K562 (cell line): ENCODE results near the gene MRPL4. TPM values are rescaled to one million over a fixed set of nuclear protein-coding genes. Genes with fewer than 3 reads are reported as not detected.

Experiments
- ATF7 ChIP-seq: fragments of 450-650 bp; IDR thresholded peaks from 2 replicates; pipeline ENCODE4 v1.7.1; 2014; ENCODE audit warnings: mild to moderate bottlenecking, moderate library complexity
- BACH1 ChIP-seq: fragments of 200-800 bp; sonication (Bioruptor generic); IDR thresholded peaks from 2 replicates; pipeline ENCODE4 v1.6.1; 2016; ENCODE audit warnings: missing genetic modification characterization, missing compliant biosample characterization
- CREM ChIP-seq: IDR thresholded peaks from 2 replicates; pipeline ENCODE4 v1.6.1; 2014; ENCODE audit warnings: antibody characterized with exemption, low read depth
- GTF2F1 ChIP-seq: IDR thresholded peaks from 2 replicates; pipeline ENCODE4 v1.6.1; 2011; ENCODE audit warnings: low read depth, low read length, improper control_type of control experiment
- IRF1 ChIP-seq: sonication (generic); formaldehyde crosslinking; IDR thresholded peaks from 2 replicates; pipeline ENCODE4 v1.8.0; 2022; ENCODE audit warnings: missing genetic modification reagents, mild to moderate bottlenecking, borderline replicate concordance
- MXI1 ChIP-seq: IDR thresholded peaks from 2 replicates; pipeline ENCODE4 v1.6.1; 2011; ENCODE audit warnings: low read depth, mild to moderate bottlenecking, improper control_type of control experiment, low read length
- POLR2B ChIP-seq: fragments of 450-650 bp; IDR thresholded peaks from 2 replicates; pipeline ENCODE4 v1.6.1; 2018; ENCODE audit warnings: low read depth; ENCODE audit not compliant: partially characterized antibody
- SIRT6 ChIP-seq: IDR thresholded peaks from one replicate; pipeline ENCODE4 v1.6.1; 2012; ENCODE audit warnings: low read depth, mild to moderate bottlenecking, control low read depth, inconsistent platforms, low read length, moderate library complexity
- TAF1 ChIP-seq: IDR thresholded peaks from 2 replicates; pipeline ENCODE4 v1.6.1; 2011; ENCODE audit warnings: mild to moderate bottlenecking, low read length, moderate library complexity; ENCODE audit not compliant: insufficient read depth, control insufficient read depth, severe bottlenecking; ENCODE audit errors: extremely low read depth
- TRIM28 ChIP-seq: fragments of 450-650 bp; IDR thresholded peaks from 2 replicates; pipeline ENCODE4 v1.6.1; 2017
- USF1 ChIP-seq: sonication (generic); formaldehyde crosslinking; IDR thresholded peaks from 2 replicates; pipeline ENCODE4 v1.9.0; 2022; ENCODE audit warnings: mild to moderate bottlenecking, missing genetic modification reagents
- ZBED1 ChIP-seq: IDR thresholded peaks from 2 replicates; pipeline ENCODE4 v1.6.1; 2014
- ZFX ChIP-seq: sonication (generic); formaldehyde crosslinking; IDR thresholded peaks from 2 replicates; pipeline ENCODE4 v1.8.0; 2022; ENCODE audit warnings: mild to moderate bottlenecking, missing genetic modification reagents, moderate library complexity
- ZNF561 ChIP-seq: fragments of 450-650 bp; formaldehyde crosslinking; conservative IDR thresholded peaks from 2 replicates; pipeline ENCODE4 v1.4.0; 2020; ENCODE audit warnings: mild to moderate bottlenecking, moderate library complexity
- polyA plus RNA-seq, 8 experiments: library from polyadenylated mRNA; depleted of rRNA in 4 of 8; stranded (reverse) in 5 of 8; unstranded in 3 of 8; fragments of >200 nt; fragmentation: Nextera tagmentation in 2 of 8; fragmentation: Illumina TruSeq in 1 of 8; extraction: Ambion mirVana in 2 of 8; extraction: Trizol in 1 of 8; gene quantifications; 2 replicates each; pipeline versions ENCODE4 v1.2.1 to v1.2.3, GENCODE V29; 2011 to 2014; ENCODE audit warnings: inconsistent platforms in 1 of 8, missing spikeins in 1 of 8
- total RNA-seq, 7 experiments: library from RNA; depleted of rRNA in 6 of 7; stranded (reverse); fragments of >200 nt in 6 of 7; fragmentation: Illumina TruSeq in 2 of 7; extraction: Trizol in 2 of 7; gene quantifications; 2 replicates each; pipeline versions ENCODE4 v1.2.1 to v1.2.3, GENCODE V29; 2011 to 2021; ENCODE audit warnings: low replicate concordance in 1 of 7
- TF ChIP-seq, protein P1 (sequence below): fragments of 450-650 bp; IDR thresholded peaks from 2 replicates; pipeline ENCODE4 v1.6.1; 2016; ENCODE audit warnings: mild to moderate bottlenecking, moderate library complexity

Gene MRPL4
- total and polyA plus RNA-seq, 9 of the 15 experiments (the other 6 are each of a cell fraction or from before 2014, with no cell fraction given) = 1.4 to 239 (median 64.9) TPM

DNA sequence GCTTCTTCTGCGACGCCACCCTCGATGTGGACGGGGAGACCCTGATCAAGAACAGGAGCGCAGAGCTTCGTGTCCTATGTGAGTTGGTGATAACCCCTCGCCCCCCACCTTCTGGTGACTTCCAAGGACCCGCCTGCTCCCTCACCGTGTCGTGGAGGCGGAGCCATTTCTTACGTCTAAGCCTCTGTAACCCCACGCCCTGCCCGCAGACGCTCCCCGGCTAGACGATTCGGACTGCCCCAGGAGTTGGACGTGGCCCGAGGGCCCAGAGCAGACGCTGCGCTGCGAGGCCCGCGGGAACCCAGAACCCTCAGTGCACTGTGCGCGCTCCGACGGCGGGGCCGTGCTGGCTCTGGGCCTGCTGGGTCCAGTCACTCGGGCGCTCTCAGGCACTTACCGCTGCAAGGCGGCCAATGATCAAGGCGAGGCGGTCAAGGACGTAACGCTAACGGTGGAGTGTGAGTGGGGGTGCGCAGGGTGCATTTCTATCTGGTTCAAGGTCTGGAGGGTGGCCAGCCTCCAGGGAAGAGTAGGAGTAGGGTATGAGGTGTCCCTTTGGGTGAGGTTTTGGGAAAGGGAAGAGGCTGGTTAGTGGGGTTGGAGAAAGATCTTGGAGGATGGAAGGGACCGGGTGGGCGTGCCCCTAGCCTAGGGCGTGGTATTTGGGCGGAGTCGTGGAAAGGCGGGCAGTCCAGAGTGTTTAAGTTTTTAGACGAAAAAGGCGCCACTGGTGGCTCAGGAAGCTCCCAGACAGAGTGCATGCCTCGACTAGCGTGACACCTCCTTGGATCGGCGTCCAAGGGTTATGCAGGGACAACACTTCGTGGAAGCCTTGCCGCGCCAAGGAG lies 41.0 kb downstream of the MRPL4 start (continued):
- TF ChIP-seq, protein P1, sequence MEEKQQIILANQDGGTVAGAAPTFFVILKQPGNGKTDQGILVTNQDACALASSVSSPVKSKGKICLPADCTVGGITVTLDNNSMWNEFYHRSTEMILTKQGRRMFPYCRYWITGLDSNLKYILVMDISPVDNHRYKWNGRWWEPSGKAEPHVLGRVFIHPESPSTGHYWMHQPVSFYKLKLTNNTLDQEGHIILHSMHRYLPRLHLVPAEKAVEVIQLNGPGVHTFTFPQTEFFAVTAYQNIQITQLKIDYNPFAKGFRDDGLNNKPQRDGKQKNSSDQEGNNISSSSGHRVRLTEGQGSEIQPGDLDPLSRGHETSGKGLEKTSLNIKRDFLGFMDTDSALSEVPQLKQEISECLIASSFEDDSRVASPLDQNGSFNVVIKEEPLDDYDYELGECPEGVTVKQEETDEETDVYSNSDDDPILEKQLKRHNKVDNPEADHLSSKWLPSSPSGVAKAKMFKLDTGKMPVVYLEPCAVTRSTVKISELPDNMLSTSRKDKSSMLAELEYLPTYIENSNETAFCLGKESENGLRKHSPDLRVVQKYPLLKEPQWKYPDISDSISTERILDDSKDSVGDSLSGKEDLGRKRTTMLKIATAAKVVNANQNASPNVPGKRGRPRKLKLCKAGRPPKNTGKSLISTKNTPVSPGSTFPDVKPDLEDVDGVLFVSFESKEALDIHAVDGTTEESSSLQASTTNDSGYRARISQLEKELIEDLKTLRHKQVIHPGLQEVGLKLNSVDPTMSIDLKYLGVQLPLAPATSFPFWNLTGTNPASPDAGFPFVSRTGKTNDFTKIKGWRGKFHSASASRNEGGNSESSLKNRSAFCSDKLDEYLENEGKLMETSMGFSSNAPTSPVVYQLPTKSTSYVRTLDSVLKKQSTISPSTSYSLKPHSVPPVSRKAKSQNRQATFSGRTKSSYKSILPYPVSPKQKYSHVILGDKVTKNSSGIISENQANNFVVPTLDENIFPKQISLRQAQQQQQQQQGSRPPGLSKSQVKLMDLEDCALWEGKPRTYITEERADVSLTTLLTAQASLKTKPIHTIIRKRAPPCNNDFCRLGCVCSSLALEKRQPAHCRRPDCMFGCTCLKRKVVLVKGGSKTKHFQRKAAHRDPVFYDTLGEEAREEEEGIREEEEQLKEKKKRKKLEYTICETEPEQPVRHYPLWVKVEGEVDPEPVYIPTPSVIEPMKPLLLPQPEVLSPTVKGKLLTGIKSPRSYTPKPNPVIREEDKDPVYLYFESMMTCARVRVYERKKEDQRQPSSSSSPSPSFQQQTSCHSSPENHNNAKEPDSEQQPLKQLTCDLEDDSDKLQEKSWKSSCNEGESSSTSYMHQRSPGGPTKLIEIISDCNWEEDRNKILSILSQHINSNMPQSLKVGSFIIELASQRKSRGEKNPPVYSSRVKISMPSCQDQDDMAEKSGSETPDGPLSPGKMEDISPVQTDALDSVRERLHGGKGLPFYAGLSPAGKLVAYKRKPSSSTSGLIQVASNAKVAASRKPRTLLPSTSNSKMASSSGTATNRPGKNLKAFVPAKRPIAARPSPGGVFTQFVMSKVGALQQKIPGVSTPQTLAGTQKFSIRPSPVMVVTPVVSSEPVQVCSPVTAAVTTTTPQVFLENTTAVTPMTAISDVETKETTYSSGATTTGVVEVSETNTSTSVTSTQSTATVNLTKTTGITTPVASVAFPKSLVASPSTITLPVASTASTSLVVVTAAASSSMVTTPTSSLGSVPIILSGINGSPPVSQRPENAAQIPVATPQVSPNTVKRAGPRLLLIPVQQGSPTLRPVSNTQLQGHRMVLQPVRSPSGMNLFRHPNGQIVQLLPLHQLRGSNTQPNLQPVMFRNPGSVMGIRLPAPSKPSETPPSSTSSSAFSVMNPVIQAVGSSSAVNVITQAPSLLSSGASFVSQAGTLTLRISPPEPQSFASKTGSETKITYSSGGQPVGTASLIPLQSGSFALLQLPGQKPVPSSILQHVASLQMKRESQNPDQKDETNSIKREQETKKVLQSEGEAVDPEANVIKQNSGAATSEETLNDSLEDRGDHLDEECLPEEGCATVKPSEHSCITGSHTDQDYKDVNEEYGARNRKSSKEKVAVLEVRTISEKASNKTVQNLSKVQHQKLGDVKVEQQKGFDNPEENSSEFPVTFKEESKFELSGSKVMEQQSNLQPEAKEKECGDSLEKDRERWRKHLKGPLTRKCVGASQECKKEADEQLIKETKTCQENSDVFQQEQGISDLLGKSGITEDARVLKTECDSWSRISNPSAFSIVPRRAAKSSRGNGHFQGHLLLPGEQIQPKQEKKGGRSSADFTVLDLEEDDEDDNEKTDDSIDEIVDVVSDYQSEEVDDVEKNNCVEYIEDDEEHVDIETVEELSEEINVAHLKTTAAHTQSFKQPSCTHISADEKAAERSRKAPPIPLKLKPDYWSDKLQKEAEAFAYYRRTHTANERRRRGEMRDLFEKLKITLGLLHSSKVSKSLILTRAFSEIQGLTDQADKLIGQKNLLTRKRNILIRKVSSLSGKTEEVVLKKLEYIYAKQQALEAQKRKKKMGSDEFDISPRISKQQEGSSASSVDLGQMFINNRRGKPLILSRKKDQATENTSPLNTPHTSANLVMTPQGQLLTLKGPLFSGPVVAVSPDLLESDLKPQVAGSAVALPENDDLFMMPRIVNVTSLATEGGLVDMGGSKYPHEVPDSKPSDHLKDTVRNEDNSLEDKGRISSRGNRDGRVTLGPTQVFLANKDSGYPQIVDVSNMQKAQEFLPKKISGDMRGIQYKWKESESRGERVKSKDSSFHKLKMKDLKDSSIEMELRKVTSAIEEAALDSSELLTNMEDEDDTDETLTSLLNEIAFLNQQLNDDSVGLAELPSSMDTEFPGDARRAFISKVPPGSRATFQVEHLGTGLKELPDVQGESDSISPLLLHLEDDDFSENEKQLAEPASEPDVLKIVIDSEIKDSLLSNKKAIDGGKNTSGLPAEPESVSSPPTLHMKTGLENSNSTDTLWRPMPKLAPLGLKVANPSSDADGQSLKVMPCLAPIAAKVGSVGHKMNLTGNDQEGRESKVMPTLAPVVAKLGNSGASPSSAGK = peak; percentile 66; the same call in 1 of the 2 replicates
- peak; percentile 63 for TF ChIP-seq ZFX (CRISPR knock-in tag)
- no peak for TF ChIP-seq USF1
- no peak for TF ChIP-seq IRF1 (CRISPR knock-in tag)
- no peak for TF ChIP-seq MXI1
- no peak for TF ChIP-seq ZNF561 (CRISPR knock-in tag)
- peak; percentile 87; the same call in 1 of the 2 replicates for TF ChIP-seq ATF7
- TF ChIP-seq TAF1 = no peak
- TF ChIP-seq ZBED1 = no peak
- TF ChIP-seq GTF2F1 = no peak
- TF ChIP-seq SIRT6 = peak; percentile 77
- TF ChIP-seq BACH1 = no peak
- TF ChIP-seq CREM = 0 out of 2 replicates have a peak, but pooled peaks have one; percentile 7
- TF ChIP-seq POLR2B = no peak
- 0 out of 2 replicates have a peak, but pooled peaks have one; percentile 41 for TF ChIP-seq TRIM28
